Endothelial cell of umbilical vein (primary cell): ENCODE results near the gene S100A13. TPM values are rescaled to one million over a fixed set of nuclear protein-coding genes. Genes with fewer than 3 reads are reported as not detected.

Experiments
- BruUV-seq: library from RNA; stranded (reverse); fragments of 400-500 nt; replicated peaks from 2 replicates; lab custom pipeline; 2021; lab: Mats Ljungman, UMichigan
- CTCF ChIA-PET: fragments of 300-600, 350-600 bp; sonication (Branson Sonifier 250); formaldehyde crosslinking; loops from one replicate; lab custom pipeline; 2021; ENCODE audit warnings: antibody characterized with exemption, inconsistent platforms; lab: Charles Lee
- POLR2A ChIA-PET: fragments of 300-600, 350-600 bp; sonication (Branson Sonifier 250); formaldehyde crosslinking; loops from one replicate; lab custom pipeline; 2021; ENCODE audit warnings: antibody characterized with exemption, inconsistent platforms; lab: Charles Lee
- DNase-seq: peaks from one replicate; pipeline ENCODE4 v3.0.0-alpha.2; 2011; ENCODE audit warnings: low read depth, low spot score
- FAIRE-seq: peaks from 2 replicates; lab custom pipeline; 2011; peaks lifted over from hg19 to GRCh38; lab: Jason Lieb, UNC
- H2AFZ ChIP-seq: 2 replicates; pipeline ENCODE4 v1.6.0; 2012; ENCODE audit warnings: low read depth, low read length, control low read depth, inconsistent platforms
- H3K27ac ChIP-seq: 2 replicates; pipeline ENCODE4 v1.5.1; 2011; ENCODE audit warnings: low read depth, mild to moderate bottlenecking, control low read depth, low read length, moderate library complexity; ENCODE audit not compliant: insufficient read depth
- H3K27me3 ChIP-seq, 2 experiments: 2 replicates each; pipeline versions ENCODE4 v1.6.0 to v1.6.1; 2011; ENCODE audit warnings: low read length in 2 of 2, mixed read lengths in 1 of 2; ENCODE audit not compliant: control insufficient read depth in 2 of 2, insufficient read depth in 2 of 2
- H3K36me3 ChIP-seq, 2 experiments: 2 replicates in 1 of 2; 3 replicates in 1 of 2; pipeline ENCODE4 v1.5.1; 2011; ENCODE audit warnings: low read length in 2 of 2, mild to moderate bottlenecking in 1 of 2, moderate library complexity in 1 of 2; ENCODE audit not compliant: control insufficient read depth in 2 of 2, insufficient read depth in 2 of 2; ENCODE audit errors: extremely low read depth in 1 of 2
- H3K4me1 ChIP-seq: 3 replicates; pipeline ENCODE4 v1.5.1; 2011; ENCODE audit warnings: mild to moderate bottlenecking, low read length; ENCODE audit not compliant: control insufficient read depth, insufficient read depth; ENCODE audit errors: extremely low read depth
- H3K4me2 ChIP-seq: 2 replicates; pipeline ENCODE4 v1.6.1; 2011; ENCODE audit warnings: low read length, control low read depth, mixed read lengths; ENCODE audit not compliant: insufficient read depth
- H3K4me3 ChIP-seq, 3 experiments: fragments of 200-600 bp in 1 of 3; sonication (generic), shearing (Covaris generic) in 1 of 3; replicated peaks in 1 of 3; 2 replicates each; pipeline ENCODE4 v1.5.1; 2011 to 2016; ENCODE audit warnings: control low read depth in 3 of 3, low read length in 3 of 3, mild to moderate bottlenecking in 2 of 3, inconsistent platforms in 1 of 3, low read depth in 1 of 3, moderate library complexity in 1 of 3; ENCODE audit not compliant: insufficient read depth in 1 of 3
- H3K79me2 ChIP-seq: 2 replicates; pipeline ENCODE4 v1.6.0; 2012; ENCODE audit warnings: low read length, inconsistent platforms; ENCODE audit not compliant: control insufficient read depth, insufficient read depth
- H3K9ac ChIP-seq: replicated peaks from 2 replicates; pipeline ENCODE3; 2011; ENCODE audit warnings: low read length, control low read depth; ENCODE audit not compliant: insufficient read depth; ENCODE audit errors: extremely low read depth
- H3K9me1 ChIP-seq: replicated peaks from 3 replicates; pipeline ENCODE4 v1.6.0; 2011; ENCODE audit warnings: mild to moderate bottlenecking, low read length; ENCODE audit not compliant: control insufficient read depth, insufficient read depth; ENCODE audit errors: extremely low read depth
- H3K9me3 ChIP-seq: replicated peaks from 2 replicates; pipeline ENCODE4 v1.5.1; 2012; ENCODE audit warnings: low read length, inconsistent platforms; ENCODE audit not compliant: control insufficient read depth, insufficient read depth
- H4K20me1 ChIP-seq: replicated peaks from 2 replicates; pipeline ENCODE3; 2011; ENCODE audit warnings: mild to moderate bottlenecking, low read length; ENCODE audit not compliant: control insufficient read depth, insufficient read depth; ENCODE audit errors: extremely low read depth
- EZH2 ChIP-seq: IDR thresholded peaks from 2 replicates; pipeline ENCODE4 v1.6.1; 2012; ENCODE audit warnings: borderline replicate concordance, low read depth, mild to moderate bottlenecking, moderate library complexity, low read length, inconsistent platforms; ENCODE audit not compliant: severe bottlenecking
- FOS ChIP-seq: IDR thresholded peaks from 2 replicates; pipeline ENCODE4 v1.6.1; 2011; ENCODE audit warnings: mild to moderate bottlenecking, low read length, moderate library complexity, borderline replicate concordance; ENCODE audit not compliant: insufficient read depth
- GATA2 ChIP-seq: IDR thresholded peaks from 2 replicates; pipeline ENCODE4 v1.7.0; 2011; ENCODE audit warnings: low read depth, mild to moderate bottlenecking, moderate library complexity, mixed read lengths, low read length; ENCODE audit not compliant: insufficient read length, insufficient read depth
- JUN ChIP-seq: IDR thresholded peaks from 2 replicates; pipeline ENCODE4 v1.6.1; 2011; ENCODE audit warnings: borderline replicate concordance, low read depth; ENCODE audit not compliant: insufficient read length, insufficient read depth
- MYC ChIP-seq: IDR thresholded peaks from one replicate; pipeline ENCODE4 v1.6.1; 2011; ENCODE audit warnings: mild to moderate bottlenecking, low read depth, low read length
- POLR2A ChIP-seq: IDR thresholded peaks from 2 replicates; pipeline ENCODE4 v1.6.1; 2012; ENCODE audit warnings: low read depth, mild to moderate bottlenecking, control low read depth, low read length
- POLR2AphosphoS5 ChIP-seq: IDR thresholded peaks from 2 replicates; pipeline ENCODE4 v1.6.1; 2012; ENCODE audit warnings: low read depth, mild to moderate bottlenecking, control low read depth, low read length, moderate library complexity; ENCODE audit not compliant: insufficient read depth
- dilution Hi-C: fragments of 300-500 bp; cut with MboI; formaldehyde crosslinking; loops from one replicate; pipeline ENCODE4 v1.15.0; 2019; ENCODE audit warnings: low sequenced_read_pairs; ENCODE audit not compliant: extremely low pct_ligation_motif_present
- intact Hi-C: fragments of 100-400 bp; cut with micrococcal nuclease; formaldehyde crosslinking; loops from one replicate; pipeline ENCODE4 v1.10.0; 2022
- polyA plus RNA-seq, 4 experiments: library from polyadenylated mRNA; depleted of rRNA in 3 of 4; stranded (reverse) in 3 of 4; unstranded in 1 of 4; fragments of >200 nt; gene quantifications; 2 replicates each; pipeline versions ENCODE4 v1.2.1 to v1.2.3, GENCODE V29; 2011 to 2012; ENCODE audit warnings: missing spikeins in 1 of 4
- total RNA-seq: library from RNA; stranded (reverse); gene quantifications from 2 replicates; pipeline ENCODE4 v1.2.3, GENCODE V29; 2021
- TF ChIP-seq, protein P1 (sequence below): IDR thresholded peaks from 2 replicates; pipeline ENCODE4 v1.6.1; 2011; ENCODE audit not compliant: insufficient read depth, insufficient read length
- TF ChIP-seq, protein P2 (sequence below), 2 donors: IDR thresholded peaks; 1 replicate in 1 of 2; 2 replicates in 1 of 2; pipeline ENCODE4 v1.5.1; 2011; ENCODE audit warnings: low read length in 2 of 2, mild to moderate bottlenecking in 2 of 2, moderate library complexity in 2 of 2, control low read depth in 1 of 2, inconsistent platforms in 1 of 2, low read depth in 1 of 2; ENCODE audit not compliant: insufficient read depth in 1 of 2; ENCODE audit errors: extremely low read depth in 1 of 2

Gene S100A13
- total and polyA plus RNA-seq, 2 donors (not counting 3 experiments of a cell fraction or from before 2014, with no cell fraction given): 155 to 360 TPM

DNA sequence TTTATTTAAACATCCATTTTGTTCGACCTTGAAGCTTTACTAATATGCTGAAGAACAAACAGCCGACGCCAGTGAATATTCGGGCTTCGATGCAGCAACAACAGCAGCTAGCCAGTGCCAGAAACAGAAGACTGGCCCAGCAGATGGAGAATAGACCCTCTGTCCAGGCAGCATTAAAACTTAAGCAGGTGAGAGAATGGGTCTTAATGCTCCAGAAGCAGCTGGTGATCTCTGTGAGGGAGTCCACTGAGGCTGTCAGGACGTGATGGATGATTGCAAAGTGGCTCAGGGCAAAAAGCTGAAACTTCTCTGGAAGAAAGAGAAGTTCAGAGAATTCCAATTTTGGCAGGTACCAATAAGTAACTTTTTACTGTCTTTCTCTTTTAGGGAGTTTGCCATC lies 11.0 kb upstream of the S100A13 start:
- H3K9ac ChIP-seq: no peak overlapping the region
- H3K4me3 ChIP-seq: no peak overlapping the region
- no peaks in the 10 kb centered on the region for H3K9me3 ChIP-seq
- POLR2A ChIA-PET: interaction anchor here (0.8 to 1.0 kb wide), 3 partner anchors 10 to 15 kb away, joined by 3 to 5 read pairs (median 3); partner anchors contain the start of gene S100A13
- dilution Hi-C loops (no loop called here), intact Hi-C loops (no loop called here)
- H3K36me3 ChIP-seq: peaks cover 30 to 41% of the 10 kb centered on the region in 2 experiments
- TF ChIP-seq EZH2 (no peak), GATA2 (no peak), POLR2AphosphoS5 (no peak)
- no peak overlapping the region for H3K27ac ChIP-seq
- H3K4me1 ChIP-seq: peaks cover 9% of the 10 kb centered on the region
- DNase-seq: no peak
- no peaks in the 10 kb centered on the region for H3K27me3 ChIP-seq
- no TSS peak for BruUV-seq
- CTCF ChIA-PET: interaction anchor here (1.2 to 3.0 kb wide), 3 partner anchors 11 to 128 kb away, joined by 6 to 12 read pairs (median 9); partner anchors contain the start of gene S100A13
- no peaks in the 10 kb centered on the region for H3K9me1 ChIP-seq
- no peak overlapping the region for H2AFZ ChIP-seq
- H3K79me2 ChIP-seq: peaks cover 56% of the 10 kb centered on the region
- no peak for FAIRE-seq
- H4K20me1 ChIP-seq: peaks cover 2% of the 10 kb centered on the region
- H3K4me2 ChIP-seq: no peak overlapping the region

DNA sequence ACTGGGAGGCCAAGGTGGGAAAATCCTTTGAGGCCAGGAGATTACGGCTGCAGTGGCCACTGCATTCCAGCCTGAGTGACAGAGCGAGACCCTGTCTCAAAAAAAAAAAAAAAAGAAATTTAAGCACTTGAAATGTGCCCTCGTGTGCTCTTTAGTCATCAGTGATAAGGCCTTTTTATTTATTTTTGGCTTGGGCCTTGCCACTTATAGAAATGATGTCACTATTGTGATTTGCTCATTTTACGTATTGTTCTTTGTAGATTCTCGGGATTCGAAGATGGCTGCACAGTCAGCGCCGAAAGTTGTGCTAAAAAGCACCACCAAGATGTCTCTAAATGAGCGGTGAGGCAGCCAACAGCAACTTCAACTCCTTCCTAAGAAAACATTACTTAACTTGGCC lies 9.0 kb upstream of the S100A13 start:
- intact Hi-C loops: no loop called here
- Histone ChIP-seq H3K9ac (no peak overlapping the region), H3K27me3 (no peaks in the 10 kb centered on the region), H3K9me1 (no peaks in the 10 kb centered on the region), H3K79me2 (peaks cover 49% of the 10 kb centered on the region), H3K36me3 (peaks cover 17 to 22% of the 10 kb centered on the region in 2 experiments), H3K9me3 (no peaks in the 10 kb centered on the region), H3K27ac (no peak overlapping the region), H3K4me3 (no peak overlapping the region), H3K4me2 (no peak overlapping the region), H3K4me1 (peaks cover 11% of the 10 kb centered on the region), H2AFZ (no peak overlapping the region), H4K20me1 (peaks cover 2% of the 10 kb centered on the region)
- ChIA-PET POLR2A (interaction anchor here (0.7 kb wide), 1 partner anchor 27 kb away, joined by 5 read pairs; no protein-coding TSS in a partner anchor), CTCF (interaction anchor here (3.0 kb wide), 1 partner anchor 9 kb away, joined by 12 read pairs; the partner anchor contains the start of gene S100A13)
- TF ChIP-seq EZH2 (no peak), POLR2A (no peak), JUN (no peak), POLR2AphosphoS5 (no peak), GATA2 (no peak), FOS (no peak), MYC (no peak)
- TF ChIP-seq, protein P1, sequence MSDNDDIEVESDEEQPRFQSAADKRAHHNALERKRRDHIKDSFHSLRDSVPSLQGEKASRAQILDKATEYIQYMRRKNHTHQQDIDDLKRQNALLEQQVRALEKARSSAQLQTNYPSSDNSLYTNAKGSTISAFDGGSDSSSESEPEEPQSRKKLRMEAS: no peak
- TF ChIP-seq, protein P2, sequence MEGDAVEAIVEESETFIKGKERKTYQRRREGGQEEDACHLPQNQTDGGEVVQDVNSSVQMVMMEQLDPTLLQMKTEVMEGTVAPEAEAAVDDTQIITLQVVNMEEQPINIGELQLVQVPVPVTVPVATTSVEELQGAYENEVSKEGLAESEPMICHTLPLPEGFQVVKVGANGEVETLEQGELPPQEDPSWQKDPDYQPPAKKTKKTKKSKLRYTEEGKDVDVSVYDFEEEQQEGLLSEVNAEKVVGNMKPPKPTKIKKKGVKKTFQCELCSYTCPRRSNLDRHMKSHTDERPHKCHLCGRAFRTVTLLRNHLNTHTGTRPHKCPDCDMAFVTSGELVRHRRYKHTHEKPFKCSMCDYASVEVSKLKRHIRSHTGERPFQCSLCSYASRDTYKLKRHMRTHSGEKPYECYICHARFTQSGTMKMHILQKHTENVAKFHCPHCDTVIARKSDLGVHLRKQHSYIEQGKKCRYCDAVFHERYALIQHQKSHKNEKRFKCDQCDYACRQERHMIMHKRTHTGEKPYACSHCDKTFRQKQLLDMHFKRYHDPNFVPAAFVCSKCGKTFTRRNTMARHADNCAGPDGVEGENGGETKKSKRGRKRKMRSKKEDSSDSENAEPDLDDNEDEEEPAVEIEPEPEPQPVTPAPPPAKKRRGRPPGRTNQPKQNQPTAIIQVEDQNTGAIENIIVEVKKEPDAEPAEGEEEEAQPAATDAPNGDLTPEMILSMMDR (IDR thresholded peaks at IDR 0.05; ENCODE audit: extremely low read depth in 1 of 2, insufficient read depth in 1 of 2, low read depth in 1 of 2, low read length in 2 of 2): no peak
- DNase-seq: no peak
- no TSS peak for BruUV-seq
- peak; percentile 4 for FAIRE-seq
- dilution Hi-C loops: no loop called here
